Ishikawa (cell line): ENCODE measurements around the gene OPRL1.

Experiments
- CREB1 ChIP-seq: IDR thresholded peaks from 2 replicates; pipeline ENCODE4 v1.6.1; 2012; ENCODE audit warnings: low read depth
- EP300 ChIP-seq: IDR thresholded peaks from 2 replicates; pipeline ENCODE4 v1.6.1; 2012; ENCODE audit warnings: borderline replicate concordance
- FOXM1 ChIP-seq: IDR thresholded peaks from 2 replicates; pipeline ENCODE4 v1.6.1; 2012; ENCODE audit warnings: low read depth, borderline replicate concordance
- RAD21 ChIP-seq: IDR thresholded peaks from 2 replicates; pipeline ENCODE4 v1.6.1; 2012; ENCODE audit warnings: low read depth
- TAF1 ChIP-seq: IDR thresholded peaks from 2 replicates; pipeline ENCODE4 v1.6.1; 2012; ENCODE audit warnings: low read depth, mild to moderate bottlenecking
- TEAD4 ChIP-seq: IDR thresholded peaks from 2 replicates; pipeline ENCODE4 v1.6.1; 2012

DNA sequence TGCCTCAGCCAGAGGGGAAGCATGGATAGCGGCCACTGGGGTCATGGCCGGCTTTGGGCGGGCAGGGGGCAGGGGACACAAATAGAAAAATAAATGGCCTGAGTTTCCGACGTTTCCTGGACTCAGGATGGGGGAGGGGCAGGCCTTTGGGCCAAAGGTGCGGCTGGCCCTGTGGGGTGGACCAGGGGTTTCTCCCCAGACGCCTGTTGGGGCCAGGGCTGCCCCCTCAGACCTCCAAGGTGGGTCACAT is 23.3 kb upstream of the OPRL1 start:
- TF ChIP-seq RAD21 (no peak), FOXM1 (no peak), CREB1 (no peak), EP300 (no peak), TAF1 (no peak), TEAD4 (no peak)
